Mesothelial cell of epicardium (in vitro differentiated cells): Measurements from ENCODE around the gene CBL. TPM values are rescaled to one million over a fixed set of nuclear protein-coding genes. Genes with fewer than 3 reads are reported as not detected.
A peak's percentile ranks its signal among the peaks of the same experiment; 100 is the strongest.

ENCODE experiments used
- DNase-seq, 2 experiments: peaks; one replicate each; pipeline ENCODE4 v3.0.0; 2021; ENCODE audit warnings: low spot score in 2 of 2; ENCODE audit not compliant: unreplicated experiment in 2 of 2
- H3K27ac Mint-ChIP-seq: 2 replicates; pipeline ENCODE4 v1.8.0; 2021; ENCODE audit warnings: mixed read lengths
- H3K27me3 Mint-ChIP-seq: 2 replicates; pipeline ENCODE4 v1.8.0; 2021; ENCODE audit warnings: low read depth, mixed read lengths
- H3K36me3 Mint-ChIP-seq: 2 replicates; pipeline ENCODE4 v1.8.0; 2021; ENCODE audit warnings: mixed read lengths
- H3K4me1 Mint-ChIP-seq: 2 replicates; pipeline ENCODE4 v1.8.0; 2021; ENCODE audit warnings: mixed read lengths
- H3K4me3 Mint-ChIP-seq: 2 replicates; pipeline ENCODE4 v1.8.0; 2021; ENCODE audit warnings: mild to moderate bottlenecking, moderate library complexity, mixed read lengths
- H3K9me3 Mint-ChIP-seq: 2 replicates; pipeline ENCODE4 v1.8.0; 2021; ENCODE audit warnings: mixed read lengths
- total RNA-seq: library from RNA; stranded (reverse); gene quantifications from 3 replicates; pipeline ENCODE4 v1.2.1, GENCODE V29; 2021
- TF ChIP-seq, protein P1 (sequence below): fragments of 200-600 bp; sonication (generic); IDR thresholded peaks from one replicate; pipeline ENCODE4 v1.5.0; 2021; ENCODE audit warnings: antibody characterized with exemption; ENCODE audit not compliant: unreplicated experiment

Gene CBL
- total RNA-seq, 1 donor from 2014 or later, result 27.5 TPM

DNA sequence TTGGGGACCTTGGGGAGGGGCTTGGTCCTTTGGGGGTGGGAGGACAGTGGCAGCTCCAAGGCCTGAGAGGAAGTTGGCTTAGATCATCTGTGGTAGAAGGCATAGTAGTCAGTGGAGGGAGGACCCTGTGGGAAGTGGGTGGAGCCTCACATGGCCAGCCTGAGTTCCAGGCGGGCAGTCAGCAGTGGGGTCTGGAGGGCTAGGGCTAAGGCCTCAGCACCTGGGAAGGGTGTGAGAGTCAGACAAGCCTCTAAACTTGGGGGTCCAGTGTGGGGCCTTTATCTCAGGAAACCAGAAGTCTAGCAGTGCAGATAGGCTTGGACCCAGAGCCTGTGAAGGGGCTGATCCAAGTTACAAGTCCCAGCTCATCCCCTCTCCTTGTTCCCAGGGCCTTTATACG, 33.6 kb upstream of the CBL start:
- no peaks in the 10 kb centered on the region for H3K9me3 Mint-ChIP-seq
- H3K4me1 Mint-ChIP-seq, result peaks cover 16% of the 10 kb centered on the region
- DNase-seq, result no peak
- peaks cover 4% of the 10 kb centered on the region for H3K36me3 Mint-ChIP-seq
- TF ChIP-seq, protein P1, sequence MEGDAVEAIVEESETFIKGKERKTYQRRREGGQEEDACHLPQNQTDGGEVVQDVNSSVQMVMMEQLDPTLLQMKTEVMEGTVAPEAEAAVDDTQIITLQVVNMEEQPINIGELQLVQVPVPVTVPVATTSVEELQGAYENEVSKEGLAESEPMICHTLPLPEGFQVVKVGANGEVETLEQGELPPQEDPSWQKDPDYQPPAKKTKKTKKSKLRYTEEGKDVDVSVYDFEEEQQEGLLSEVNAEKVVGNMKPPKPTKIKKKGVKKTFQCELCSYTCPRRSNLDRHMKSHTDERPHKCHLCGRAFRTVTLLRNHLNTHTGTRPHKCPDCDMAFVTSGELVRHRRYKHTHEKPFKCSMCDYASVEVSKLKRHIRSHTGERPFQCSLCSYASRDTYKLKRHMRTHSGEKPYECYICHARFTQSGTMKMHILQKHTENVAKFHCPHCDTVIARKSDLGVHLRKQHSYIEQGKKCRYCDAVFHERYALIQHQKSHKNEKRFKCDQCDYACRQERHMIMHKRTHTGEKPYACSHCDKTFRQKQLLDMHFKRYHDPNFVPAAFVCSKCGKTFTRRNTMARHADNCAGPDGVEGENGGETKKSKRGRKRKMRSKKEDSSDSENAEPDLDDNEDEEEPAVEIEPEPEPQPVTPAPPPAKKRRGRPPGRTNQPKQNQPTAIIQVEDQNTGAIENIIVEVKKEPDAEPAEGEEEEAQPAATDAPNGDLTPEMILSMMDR, result no peak
- H3K27me3 Mint-ChIP-seq, result no peaks in the 10 kb centered on the region
- no peak overlapping the region for H3K27ac Mint-ChIP-seq
- H3K4me3 Mint-ChIP-seq, result no peak overlapping the region

DNA sequence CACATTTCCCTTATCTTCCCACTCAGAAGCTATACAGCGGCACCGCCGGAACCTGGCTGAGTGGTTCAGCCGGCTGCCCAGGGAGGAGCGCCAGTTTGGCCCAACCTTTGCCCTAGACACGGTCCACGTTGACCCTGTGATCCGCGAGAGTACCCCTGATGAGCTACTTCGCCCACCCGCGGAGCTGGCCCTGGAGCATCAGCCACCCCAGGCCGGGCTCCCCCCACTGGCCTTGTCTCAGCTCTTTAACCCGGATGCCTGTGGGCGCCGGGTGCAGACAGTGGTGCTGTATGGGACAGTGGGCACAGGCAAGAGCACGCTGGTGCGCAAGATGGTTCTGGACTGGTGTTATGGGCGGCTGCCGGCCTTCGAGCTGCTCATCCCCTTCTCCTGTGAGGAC, 32.7 kb upstream of the CBL start:
- Mint-ChIP-seq H3K27me3 (no peaks in the 10 kb centered on the region), H3K36me3 (peaks cover 4% of the 10 kb centered on the region), H3K9me3 (no peaks in the 10 kb centered on the region), H3K4me1 (peaks cover 16% of the 10 kb centered on the region), H3K4me3 (no peak overlapping the region), H3K27ac (no peak overlapping the region)
- TF ChIP-seq, protein P1, result no peak
- no peak for DNase-seq

GRCh38 chr11:119175493-119176077, 30.6 kb upstream of the CBL start:
- Mint-ChIP-seq H3K4me3 (no peak overlapping the region), H3K9me3 (no peaks in the 10 kb centered on the region), H3K4me1 (peaks cover 6% of the 10 kb centered on the region), H3K27me3 (no peaks in the 10 kb centered on the region), H3K36me3 (peaks cover 10% of the 10 kb centered on the region), H3K27ac (peak overlapping the region; percentile 50)
- DNase-seq, result no peak
- TF ChIP-seq, protein P1, result no peak

- no peaks in the 10 kb centered on the region for H3K9me3 Mint-ChIP-seq
- peaks cover 16% of the 10 kb centered on the region for H3K36me3 Mint-ChIP-seq
- peaks cover 6% of the 10 kb centered on the region for H3K4me1 Mint-ChIP-seq
- no peak overlapping the region for H3K4me3 Mint-ChIP-seq
- H3K27ac Mint-ChIP-seq, result no peak overlapping the region
- TF ChIP-seq, protein P1, result no peak
- H3K27me3 Mint-ChIP-seq, result no peaks in the 10 kb centered on the region
- DNase-seq, result no peak
Observed at GRCh38 chr11:119178166-119178680, 27.9 kb upstream of the CBL start.

DNA sequence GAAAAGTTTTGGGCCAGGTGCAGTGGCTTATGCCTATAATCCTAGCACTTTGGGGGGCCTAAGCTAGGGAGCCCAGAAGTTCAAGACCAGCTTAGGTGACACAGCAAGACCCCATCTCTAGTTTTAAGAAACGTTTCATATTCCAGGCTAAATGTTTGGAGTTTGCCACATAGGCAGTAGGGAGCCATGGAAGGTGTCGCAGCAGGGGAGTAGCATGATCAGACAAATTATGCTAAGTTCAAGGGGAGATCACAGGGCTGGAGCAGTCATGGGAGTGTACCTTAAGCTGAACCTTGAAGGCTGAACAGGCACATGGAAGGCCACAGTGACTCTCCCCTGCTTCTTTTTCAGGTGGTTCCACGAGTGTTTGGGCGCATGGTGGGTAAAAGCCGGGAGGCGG, 26.8 kb upstream of the CBL start:
- TF ChIP-seq, protein P1, result no peak
- Mint-ChIP-seq H3K27ac (no peak overlapping the region), H3K27me3 (no peaks in the 10 kb centered on the region), H3K4me1 (peaks cover 6% of the 10 kb centered on the region), H3K4me3 (no peak overlapping the region), H3K9me3 (no peaks in the 10 kb centered on the region), H3K36me3 (peaks cover 20% of the 10 kb centered on the region)
- no peak for DNase-seq
